Measurements from ENCODE around the gene POU2AF2.

Gene POU2AF2

DNA sequence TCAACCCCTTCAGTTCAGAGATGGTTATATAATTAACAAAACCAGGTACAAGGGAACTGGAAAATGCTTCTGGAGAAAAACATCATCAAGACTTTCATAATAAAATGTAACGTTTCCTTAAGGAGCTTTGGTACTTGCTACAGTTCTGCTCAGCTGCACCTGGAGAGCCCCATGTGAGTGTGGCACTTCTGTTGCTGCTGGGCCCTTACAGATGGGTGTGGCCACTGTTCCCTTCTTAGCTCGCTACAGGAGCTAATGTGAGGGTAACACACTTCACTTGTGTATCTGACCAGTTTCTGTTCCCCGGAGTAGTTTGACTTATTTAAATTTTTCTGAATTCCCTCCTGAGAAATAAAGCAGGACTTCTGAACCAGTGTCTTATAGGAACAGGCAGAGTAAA lies 56.8 kb downstream of the POU2AF2 start:
- TF ChIP-seq, protein P1, sequence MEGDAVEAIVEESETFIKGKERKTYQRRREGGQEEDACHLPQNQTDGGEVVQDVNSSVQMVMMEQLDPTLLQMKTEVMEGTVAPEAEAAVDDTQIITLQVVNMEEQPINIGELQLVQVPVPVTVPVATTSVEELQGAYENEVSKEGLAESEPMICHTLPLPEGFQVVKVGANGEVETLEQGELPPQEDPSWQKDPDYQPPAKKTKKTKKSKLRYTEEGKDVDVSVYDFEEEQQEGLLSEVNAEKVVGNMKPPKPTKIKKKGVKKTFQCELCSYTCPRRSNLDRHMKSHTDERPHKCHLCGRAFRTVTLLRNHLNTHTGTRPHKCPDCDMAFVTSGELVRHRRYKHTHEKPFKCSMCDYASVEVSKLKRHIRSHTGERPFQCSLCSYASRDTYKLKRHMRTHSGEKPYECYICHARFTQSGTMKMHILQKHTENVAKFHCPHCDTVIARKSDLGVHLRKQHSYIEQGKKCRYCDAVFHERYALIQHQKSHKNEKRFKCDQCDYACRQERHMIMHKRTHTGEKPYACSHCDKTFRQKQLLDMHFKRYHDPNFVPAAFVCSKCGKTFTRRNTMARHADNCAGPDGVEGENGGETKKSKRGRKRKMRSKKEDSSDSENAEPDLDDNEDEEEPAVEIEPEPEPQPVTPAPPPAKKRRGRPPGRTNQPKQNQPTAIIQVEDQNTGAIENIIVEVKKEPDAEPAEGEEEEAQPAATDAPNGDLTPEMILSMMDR (IDR thresholded peaks at IDR 0.05; ENCODE audit: low read depth, low read length), result no peak
- H3K4me3 ChIP-seq (ENCODE audit: low read depth, low read length), result no peak overlapping the region

DNA sequence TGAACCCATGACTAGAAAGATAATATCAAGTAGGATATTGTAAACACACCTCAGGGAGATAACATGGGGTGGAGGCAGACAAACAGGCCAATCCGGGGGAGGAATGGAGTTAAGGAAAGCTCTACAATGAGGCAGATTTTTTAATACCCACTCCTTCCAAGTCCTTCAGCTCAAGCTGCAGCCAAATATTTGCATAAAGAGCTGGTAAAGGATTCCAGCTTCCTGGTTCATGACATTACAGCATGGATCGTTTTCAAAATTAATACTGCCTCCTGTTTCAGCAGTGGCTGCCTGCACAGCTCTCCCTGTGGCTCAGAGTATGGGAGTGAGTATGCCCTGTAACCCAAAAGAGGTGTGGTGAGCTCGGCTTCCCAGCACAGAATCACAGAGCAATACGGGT lies 57.9 kb downstream of the POU2AF2 start:
- no peak overlapping the region for H3K4me3 ChIP-seq (ENCODE audit: low read depth, low read length)
- TF ChIP-seq, protein P1 (IDR thresholded peaks at IDR 0.05; ENCODE audit: low read depth, low read length), result no peak

DNA sequence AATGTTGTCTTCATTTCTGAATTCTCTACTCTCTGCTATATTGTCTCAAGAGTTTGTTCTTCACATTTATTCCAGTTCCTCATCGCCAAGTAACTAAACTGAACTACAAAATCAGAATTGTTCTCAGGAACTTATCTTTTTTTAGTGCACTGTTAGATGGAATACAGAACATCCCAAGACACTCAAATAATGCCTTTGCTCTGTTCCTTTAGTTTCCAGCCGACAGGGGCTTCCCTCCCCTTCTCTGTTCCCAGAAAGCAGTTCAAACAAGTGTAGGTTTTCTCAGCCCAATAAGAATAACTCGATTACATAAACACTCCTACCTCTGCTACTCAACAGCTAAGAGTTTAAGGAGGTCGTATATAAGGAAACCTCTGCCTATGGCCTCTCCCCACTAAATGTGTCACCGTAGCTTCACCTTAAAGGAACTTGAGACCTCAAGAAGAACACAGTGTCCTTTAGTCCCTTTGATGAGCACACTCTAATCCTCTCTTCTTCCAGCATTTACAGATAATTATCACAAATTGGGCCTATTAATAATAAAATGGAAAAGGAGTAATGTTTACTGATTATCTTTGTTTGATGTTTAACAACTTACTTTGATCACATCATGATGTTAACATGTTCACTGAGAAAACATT lies 59.8 kb downstream of the POU2AF2 start:
- TF ChIP-seq, protein P1 (IDR thresholded peaks at IDR 0.05; ENCODE audit: low read depth, low read length), result no peak
- no peak overlapping the region for H3K4me3 ChIP-seq (ENCODE audit: low read depth, low read length)

DNA sequence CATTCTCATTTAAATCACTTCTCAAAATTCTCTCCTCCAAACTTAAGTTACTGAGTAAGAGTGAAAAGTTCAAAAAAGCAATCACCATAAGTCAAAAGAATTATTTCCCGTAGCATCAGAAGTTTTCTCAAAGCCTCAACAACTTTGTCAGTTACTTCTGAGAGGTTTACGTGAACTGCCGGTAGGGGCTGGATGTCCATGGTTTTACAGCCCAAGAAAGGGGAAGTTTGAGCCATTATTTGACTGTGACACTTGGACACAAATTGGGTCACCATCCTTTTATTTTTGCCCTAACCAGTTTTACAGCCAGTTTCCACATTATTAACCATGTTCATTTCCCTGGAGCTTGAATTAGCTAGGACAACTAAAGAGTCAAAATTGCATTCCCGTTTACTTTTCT lies 60.4 kb downstream of the POU2AF2 start:
- TF ChIP-seq, protein P1 (IDR thresholded peaks at IDR 0.05; ENCODE audit: low read depth, low read length), result no peak
- no peak overlapping the region for H3K4me3 ChIP-seq (ENCODE audit: low read depth, low read length)

DNA sequence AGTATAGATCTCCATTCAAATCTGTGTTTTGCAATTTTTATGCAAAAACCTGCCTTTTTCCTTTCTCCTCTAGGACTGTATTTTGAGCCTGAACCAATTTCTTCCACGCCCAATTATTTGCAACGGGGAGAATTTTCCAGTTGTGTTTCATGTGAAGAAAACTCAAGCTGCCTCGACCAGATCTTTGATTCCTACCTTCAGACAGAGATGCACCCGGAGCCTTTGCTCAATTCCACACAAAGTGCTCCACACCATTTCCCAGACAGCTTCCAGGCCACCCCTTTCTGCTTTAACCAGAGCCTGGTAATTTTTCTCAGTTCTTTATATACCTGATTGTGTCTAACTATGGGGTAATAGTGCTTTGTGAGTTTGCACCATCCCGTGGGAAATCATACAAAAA lies 60.8 kb downstream of the POU2AF2 start:
- no peak overlapping the region for H3K4me3 ChIP-seq (ENCODE audit: low read depth, low read length)
- TF ChIP-seq, protein P1 (IDR thresholded peaks at IDR 0.05; ENCODE audit: low read depth, low read length), result no peak

DNA sequence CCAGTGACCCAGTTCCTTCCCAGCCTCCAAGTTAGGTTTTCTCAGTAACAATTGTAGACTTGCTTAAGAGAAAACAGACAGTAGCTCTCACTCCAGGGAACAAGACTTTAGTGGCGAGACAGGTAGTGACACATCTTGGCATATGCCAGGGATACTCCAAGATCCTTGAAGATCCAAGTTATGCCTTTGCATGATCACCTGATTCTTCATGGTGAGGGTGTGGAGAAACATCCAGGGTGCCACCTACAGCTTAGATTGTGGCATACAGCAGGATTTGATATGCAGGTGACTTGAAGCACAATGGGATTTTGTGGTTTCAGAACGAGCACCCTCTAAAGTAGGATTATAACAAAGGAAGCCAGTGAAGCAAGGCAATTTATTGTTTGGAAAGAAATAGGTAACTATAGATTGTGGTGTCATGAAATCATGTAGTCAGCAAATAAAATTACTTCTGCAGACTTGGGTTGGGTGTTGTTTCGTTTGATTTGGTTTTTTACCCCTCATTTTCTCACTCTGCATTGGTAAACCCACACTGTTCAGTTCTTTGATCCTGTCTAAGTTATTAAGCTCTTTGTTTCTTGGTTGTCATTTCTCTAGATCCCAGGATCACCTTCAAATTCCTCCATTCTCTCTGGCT lies 62.1 kb downstream of the POU2AF2 start:
- TF ChIP-seq, protein P1 (IDR thresholded peaks at IDR 0.05; ENCODE audit: low read depth, low read length), result no peak
- H3K4me3 ChIP-seq (ENCODE audit: low read depth, low read length), result no peak overlapping the region

DNA sequence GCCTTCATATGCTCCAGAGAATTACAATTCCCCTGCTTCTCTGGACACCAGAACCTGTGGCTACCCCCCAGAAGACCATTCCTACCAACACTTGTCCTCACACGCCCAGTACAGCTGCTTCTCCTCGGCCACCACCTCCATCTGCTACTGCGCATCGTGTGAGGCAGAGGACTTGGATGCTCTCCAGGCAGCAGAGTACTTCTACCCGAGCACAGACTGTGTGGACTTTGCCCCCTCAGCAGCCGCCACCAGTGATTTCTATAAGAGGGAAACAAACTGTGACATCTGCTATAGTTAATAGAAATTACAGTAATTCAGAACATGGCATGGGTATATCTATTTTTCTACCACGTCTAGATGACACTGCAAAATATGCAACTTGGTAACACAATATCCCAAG lies 62.6 kb downstream of the POU2AF2 start:
- TF ChIP-seq, protein P1 (IDR thresholded peaks at IDR 0.05; ENCODE audit: low read depth, low read length), result no peak
- no peak overlapping the region for H3K4me3 ChIP-seq (ENCODE audit: low read depth, low read length)

Measured in WI38 (cell line).